ENCODE results near the gene SYCE3.

Gene SYCE3

DNA sequence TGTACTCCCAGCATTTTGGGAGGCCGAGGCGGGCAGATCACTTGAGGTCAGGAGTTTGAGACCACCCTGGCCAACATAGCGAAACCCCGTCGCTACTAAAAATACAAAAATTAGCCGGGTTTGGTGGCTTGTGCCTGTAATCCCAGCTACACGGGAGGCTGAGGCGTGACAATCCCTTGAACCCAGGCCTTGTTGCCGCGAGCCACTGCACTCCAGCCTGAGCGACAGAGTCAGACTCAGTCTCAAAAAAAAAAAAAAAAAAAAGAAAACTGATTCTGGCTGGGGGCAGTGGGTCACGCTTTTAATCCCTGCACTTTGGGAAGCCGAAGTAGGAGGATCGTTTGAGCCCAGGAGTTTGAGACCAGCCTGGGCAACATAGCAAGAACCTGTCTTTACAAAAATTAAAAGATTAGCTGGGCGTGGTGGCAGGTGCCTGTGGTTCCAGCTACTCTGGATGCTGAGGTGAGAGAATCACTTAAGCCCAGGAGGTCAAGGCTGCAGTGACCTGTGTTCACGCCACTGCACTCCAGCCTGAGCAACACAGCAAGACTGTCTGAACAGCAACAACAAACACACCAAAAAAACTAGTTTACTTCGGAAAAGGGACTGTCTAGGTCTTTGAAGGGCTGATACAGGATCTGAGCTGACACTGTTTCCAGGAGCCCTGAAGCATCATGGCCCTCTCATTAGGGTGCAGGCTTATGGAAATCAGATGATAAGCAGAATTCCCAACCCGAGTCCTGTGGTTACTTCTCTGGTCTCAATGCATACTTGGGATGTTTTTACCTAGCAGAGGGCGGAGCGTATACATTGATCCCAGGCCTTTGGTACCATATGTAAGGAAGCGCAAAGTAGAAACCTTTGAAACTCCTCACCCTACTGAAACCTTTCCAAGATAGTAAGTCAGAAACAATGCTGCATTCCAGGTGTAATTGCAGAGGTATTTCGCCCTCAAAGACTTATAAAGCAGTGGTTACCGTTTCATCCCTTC is 21.7 kb upstream of the SYCE3 start:
- H3K27me3 ChIP-seq (ENCODE audit: control insufficient read depth in 2 of 2, insufficient read depth in 2 of 2, low read length in 2 of 2) = no peaks in the 10 kb centered on the region
- no peaks in the 10 kb centered on the region for H3K9me3 ChIP-seq (ENCODE audit: control insufficient read depth in 2 of 2, low read length in 2 of 2)
- no peak overlapping the region for H3K4me3 ChIP-seq (ENCODE audit: low read length in 2 of 2)
- H3K9ac ChIP-seq (ENCODE audit: low read depth in 1 of 2, low read length in 2 of 2) = no peak overlapping the region
- no peak overlapping the region for H3K27ac ChIP-seq (ENCODE audit: low read depth in 2 of 2, low read length in 2 of 2)
- H3K4me1 ChIP-seq (ENCODE audit: control insufficient read depth in 2 of 2, insufficient read depth in 2 of 2, low read length in 2 of 2) = peaks cover 14 to 16% of the 10 kb centered on the region in 2 donors
- H3K36me3 ChIP-seq (ENCODE audit: control insufficient read depth in 2 of 2, insufficient read depth in 2 of 2, low read length in 2 of 2) = peaks cover 2 to 11% of the 10 kb centered on the region in 2 donors

- peaks cover 14 to 22% of the 10 kb centered on the region in 2 donors for H3K4me1 ChIP-seq (ENCODE audit: control insufficient read depth in 2 of 2, insufficient read depth in 2 of 2, low read length in 2 of 2)
- peak overlapping the region; percentile 80 to 86 for H3K9ac ChIP-seq (ENCODE audit: low read depth in 1 of 2, low read length in 2 of 2)
- no peaks in the 10 kb centered on the region for H3K27me3 ChIP-seq (ENCODE audit: control insufficient read depth in 2 of 2, insufficient read depth in 2 of 2, low read length in 2 of 2)
- H3K9me3 ChIP-seq (ENCODE audit: control insufficient read depth in 2 of 2, low read length in 2 of 2) = no peaks in the 10 kb centered on the region
- H3K4me3 ChIP-seq (ENCODE audit: low read length in 2 of 2) = peak overlapping the region; percentile 92
- peak overlapping the region; percentile 60 to 99 for H3K27ac ChIP-seq (ENCODE audit: low read depth in 2 of 2, low read length in 2 of 2)
- H3K36me3 ChIP-seq (ENCODE audit: control insufficient read depth in 2 of 2, insufficient read depth in 2 of 2, low read length in 2 of 2) = peaks cover 6 to 15% of the 10 kb centered on the region in 2 donors
Measured at GRCh38 chr22:50583294-50583861, 20.7 kb upstream of the SYCE3 start.

DNA sequence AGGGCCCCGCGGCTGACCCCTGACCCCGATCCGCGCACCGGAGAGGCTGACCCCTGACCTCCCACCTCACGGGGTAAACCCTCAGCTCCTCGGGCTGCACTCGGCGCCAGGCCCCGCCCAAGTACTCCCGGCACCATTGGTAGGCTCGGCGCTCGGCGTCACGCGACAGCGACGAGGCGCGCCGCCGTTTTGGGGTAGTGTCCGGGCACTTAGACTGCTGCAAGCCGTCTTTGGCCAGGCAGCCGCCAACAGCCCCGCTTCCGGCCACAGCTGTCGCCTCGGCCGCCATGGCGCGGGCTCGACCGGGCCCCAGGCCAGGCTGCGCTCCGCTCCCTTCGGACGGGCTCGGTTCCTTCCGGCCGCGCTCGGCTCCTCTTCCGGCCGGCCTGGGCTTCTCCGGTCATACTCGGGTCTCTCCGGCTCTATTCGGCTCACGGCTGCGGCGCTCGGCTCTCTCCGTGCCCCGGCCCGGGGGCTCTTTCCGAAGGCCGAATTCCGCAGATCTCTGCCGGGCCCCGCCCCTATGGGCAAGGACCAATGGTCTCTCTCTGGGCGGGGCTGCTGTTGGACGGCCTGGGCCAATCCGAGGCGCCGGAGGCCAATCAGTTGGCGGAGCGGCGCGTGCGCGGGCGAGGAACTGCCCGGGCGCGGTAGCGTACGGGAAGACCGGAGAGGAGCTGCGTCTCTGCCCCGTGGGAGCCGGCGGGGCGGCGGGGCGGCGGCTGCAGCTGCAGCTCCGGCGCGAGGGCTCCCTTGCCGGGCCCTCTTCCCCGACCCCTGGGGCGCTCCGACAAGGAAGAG is 20.0 kb upstream of the SYCE3 start, which contains the start of gene CHKB:
Gene CHKB (minus strand): TSS at position 357 of the 801 bp plus-strand sequence. CDS start 68 bp downstream, at position 289.
- no peaks in the 10 kb centered on the region for H3K27me3 ChIP-seq (ENCODE audit: control insufficient read depth in 2 of 2, insufficient read depth in 2 of 2, low read length in 2 of 2)
- H3K9me3 ChIP-seq (ENCODE audit: control insufficient read depth in 2 of 2, low read length in 2 of 2) = no peaks in the 10 kb centered on the region
- H3K4me1 ChIP-seq (ENCODE audit: control insufficient read depth in 2 of 2, insufficient read depth in 2 of 2, low read length in 2 of 2) = peaks cover 14 to 22% of the 10 kb centered on the region in 2 donors
- peak within 1 kb of the TSS; percentile 99 for H3K27ac ChIP-seq (ENCODE audit: low read depth in 2 of 2, low read length in 2 of 2)
- H3K9ac ChIP-seq (ENCODE audit: low read depth in 1 of 2, low read length in 2 of 2) = peak within 1 kb of the TSS; percentile 94
- H3K4me3 ChIP-seq (ENCODE audit: low read length in 2 of 2) = peak within 1 kb of the TSS; percentile 92
- peaks cover 6 to 15% of the 10 kb centered on the region in 2 donors for H3K36me3 ChIP-seq (ENCODE audit: control insufficient read depth in 2 of 2, insufficient read depth in 2 of 2, low read length in 2 of 2)

DNA sequence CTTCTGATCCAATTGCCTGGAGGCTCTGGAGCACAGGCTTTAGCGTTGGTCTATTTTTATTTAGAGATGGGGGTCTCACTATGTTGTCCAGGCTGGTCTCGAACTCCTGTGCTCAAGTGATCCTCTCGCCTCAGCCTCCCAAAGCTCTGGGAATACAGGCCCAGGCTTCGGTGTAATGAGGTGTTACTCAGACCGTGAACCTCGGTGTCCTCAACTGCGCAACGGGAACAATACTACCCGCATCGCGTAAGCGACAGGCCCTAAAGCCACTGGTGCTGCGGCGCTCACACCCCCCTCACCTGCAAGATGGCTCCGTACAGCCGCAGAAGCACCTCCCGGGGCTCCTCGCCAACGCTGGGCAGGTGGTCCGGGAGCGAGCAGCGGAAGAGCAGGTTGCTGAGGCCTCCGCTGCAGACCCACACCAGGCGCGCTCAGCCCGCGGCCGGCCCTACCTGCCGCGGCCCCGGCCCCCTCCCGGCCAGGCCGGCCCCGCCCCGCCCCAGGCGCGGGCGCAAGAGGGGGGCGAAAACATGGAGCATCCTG is 19.3 kb upstream of the SYCE3 start:
- Histone ChIP-seq H3K4me3 (ENCODE audit: low read length in 2 of 2) (peak overlapping the region; percentile 70 to 89), H3K27me3 (ENCODE audit: control insufficient read depth in 2 of 2, insufficient read depth in 2 of 2, low read length in 2 of 2) (no peaks in the 10 kb centered on the region), H3K9ac (ENCODE audit: low read depth in 1 of 2, low read length in 2 of 2) (peak overlapping the region; percentile 94), H3K4me1 (ENCODE audit: control insufficient read depth in 2 of 2, insufficient read depth in 2 of 2, low read length in 2 of 2) (peaks cover 14 to 22% of the 10 kb centered on the region in 2 donors), H3K27ac (ENCODE audit: low read depth in 2 of 2, low read length in 2 of 2) (peak overlapping the region; percentile 99), H3K36me3 (ENCODE audit: control insufficient read depth in 2 of 2, insufficient read depth in 2 of 2, low read length in 2 of 2) (peaks cover 6 to 15% of the 10 kb centered on the region in 2 donors), H3K9me3 (ENCODE audit: control insufficient read depth in 2 of 2, low read length in 2 of 2) (no peaks in the 10 kb centered on the region)

DNA sequence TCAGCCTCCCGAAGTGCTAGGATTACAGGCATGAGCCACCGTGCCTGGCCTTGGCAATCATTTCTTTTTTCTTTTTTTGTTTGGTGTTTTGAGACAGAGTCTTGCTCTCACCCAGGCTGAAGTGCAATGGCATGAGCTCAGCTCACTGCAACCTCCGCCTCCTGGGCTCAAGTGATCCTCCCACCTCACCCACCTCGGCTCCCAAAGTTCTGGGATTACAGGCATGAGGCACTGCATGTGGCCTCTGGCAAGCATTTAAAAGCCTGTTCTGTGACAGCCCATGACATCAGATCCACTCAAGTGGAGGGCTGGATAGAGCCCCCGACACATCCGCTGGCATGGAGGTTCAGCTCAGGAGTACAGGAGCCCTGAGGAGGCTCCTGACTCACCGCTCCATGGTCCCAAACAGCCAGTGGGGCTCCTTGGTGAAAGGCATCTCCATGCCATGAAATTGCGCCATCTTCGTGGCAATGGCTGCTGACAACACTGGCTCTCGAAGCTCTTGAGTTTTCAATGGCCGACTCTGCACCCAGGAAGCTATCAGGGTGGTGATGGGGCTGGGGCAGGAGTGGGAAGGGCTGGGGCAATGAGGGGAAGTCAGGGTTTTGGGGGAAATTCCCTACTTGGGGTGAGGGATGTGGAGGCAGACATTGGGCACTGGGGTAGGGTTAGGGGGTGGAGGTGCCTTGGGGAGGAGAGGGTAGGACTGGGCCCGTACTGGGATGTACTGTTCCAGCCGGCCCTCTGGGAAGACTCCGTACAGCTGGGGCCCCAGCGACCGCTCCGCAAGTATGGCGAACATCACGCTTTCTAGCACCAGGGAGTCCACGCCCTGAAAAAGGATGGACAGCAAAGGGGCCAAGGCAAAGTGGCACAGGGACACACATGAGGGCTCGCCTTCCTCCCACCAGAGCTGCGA is 18.6 kb upstream of the SYCE3 start:
- Histone ChIP-seq H3K4me3 (ENCODE audit: low read length in 2 of 2) (peak overlapping the region; percentile 70 to 89), H3K9ac (ENCODE audit: low read depth in 1 of 2, low read length in 2 of 2) (peak overlapping the region; percentile 94), H3K27ac (ENCODE audit: low read depth in 2 of 2, low read length in 2 of 2) (peak overlapping the region in 1 of 2 donors; percentile 99), H3K9me3 (ENCODE audit: control insufficient read depth in 2 of 2, low read length in 2 of 2) (no peaks in the 10 kb centered on the region), H3K4me1 (ENCODE audit: control insufficient read depth in 2 of 2, insufficient read depth in 2 of 2, low read length in 2 of 2) (peaks cover 14 to 22% of the 10 kb centered on the region in 2 donors), H3K36me3 (ENCODE audit: control insufficient read depth in 2 of 2, insufficient read depth in 2 of 2, low read length in 2 of 2) (peaks cover 6 to 15% of the 10 kb centered on the region in 2 donors), H3K27me3 (ENCODE audit: control insufficient read depth in 2 of 2, insufficient read depth in 2 of 2, low read length in 2 of 2) (no peaks in the 10 kb centered on the region)

- no peak overlapping the region for H3K27ac ChIP-seq (ENCODE audit: low read depth in 2 of 2, low read length in 2 of 2)
- no peak overlapping the region for H3K9ac ChIP-seq (ENCODE audit: low read depth in 1 of 2, low read length in 2 of 2)
Measured at GRCh38 chr22:50579752-50580151, 17.0 kb upstream of the SYCE3 start.

DNA sequence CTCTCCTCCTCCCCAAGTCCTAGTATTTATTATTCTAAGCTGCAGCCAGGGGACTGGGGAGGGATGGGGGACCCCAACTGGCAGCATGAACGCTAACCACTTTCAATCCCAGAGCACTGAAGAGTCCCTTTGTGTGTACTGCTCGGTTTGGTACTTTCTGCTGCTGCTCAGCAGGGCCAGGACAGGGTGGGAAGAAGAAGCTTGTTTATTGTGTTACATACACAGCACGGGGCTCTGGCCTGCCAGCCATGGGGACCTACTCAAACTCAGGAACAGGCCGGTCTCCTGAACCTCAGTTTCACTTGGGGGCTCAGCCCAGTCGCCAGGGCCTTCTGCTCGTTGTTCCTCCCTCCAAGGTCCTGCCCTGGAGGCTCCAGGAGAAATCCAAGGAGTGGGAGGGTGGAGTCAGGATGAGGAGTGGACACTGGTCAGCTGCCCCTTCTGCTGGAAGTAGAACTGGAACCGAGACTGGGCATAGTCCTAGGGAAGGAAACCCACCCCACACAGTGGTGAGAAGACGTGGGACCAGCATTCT is 16.1 kb upstream of the SYCE3 start:
- Histone ChIP-seq H3K4me1 (ENCODE audit: control insufficient read depth in 2 of 2, insufficient read depth in 2 of 2, low read length in 2 of 2) (peaks cover 14 to 22% of the 10 kb centered on the region in 2 donors), H3K36me3 (ENCODE audit: control insufficient read depth in 2 of 2, insufficient read depth in 2 of 2, low read length in 2 of 2) (peaks cover 8 to 15% of the 10 kb centered on the region in 2 donors), H3K9me3 (ENCODE audit: control insufficient read depth in 2 of 2, low read length in 2 of 2) (no peaks in the 10 kb centered on the region), H3K27ac (ENCODE audit: low read depth in 2 of 2, low read length in 2 of 2) (no peak overlapping the region), H3K9ac (ENCODE audit: low read depth in 1 of 2, low read length in 2 of 2) (no peak overlapping the region), H3K27me3 (ENCODE audit: control insufficient read depth in 2 of 2, insufficient read depth in 2 of 2, low read length in 2 of 2) (no peaks in the 10 kb centered on the region), H3K4me3 (ENCODE audit: low read length in 2 of 2) (no peak overlapping the region)

More at GRCh38 chr22:50579752-50580151, 17.0 kb upstream of the SYCE3 start:
- H3K4me1 ChIP-seq (ENCODE audit: control insufficient read depth in 2 of 2, insufficient read depth in 2 of 2, low read length in 2 of 2) = peaks cover 14 to 22% of the 10 kb centered on the region in 2 donors
- peaks cover 6 to 15% of the 10 kb centered on the region in 2 donors for H3K36me3 ChIP-seq (ENCODE audit: control insufficient read depth in 2 of 2, insufficient read depth in 2 of 2, low read length in 2 of 2)
- no peaks in the 10 kb centered on the region for H3K27me3 ChIP-seq (ENCODE audit: control insufficient read depth in 2 of 2, insufficient read depth in 2 of 2, low read length in 2 of 2)
- no peaks in the 10 kb centered on the region for H3K9me3 ChIP-seq (ENCODE audit: control insufficient read depth in 2 of 2, low read length in 2 of 2)
- H3K4me3 ChIP-seq (ENCODE audit: low read length in 2 of 2) = no peak overlapping the region

DNA sequence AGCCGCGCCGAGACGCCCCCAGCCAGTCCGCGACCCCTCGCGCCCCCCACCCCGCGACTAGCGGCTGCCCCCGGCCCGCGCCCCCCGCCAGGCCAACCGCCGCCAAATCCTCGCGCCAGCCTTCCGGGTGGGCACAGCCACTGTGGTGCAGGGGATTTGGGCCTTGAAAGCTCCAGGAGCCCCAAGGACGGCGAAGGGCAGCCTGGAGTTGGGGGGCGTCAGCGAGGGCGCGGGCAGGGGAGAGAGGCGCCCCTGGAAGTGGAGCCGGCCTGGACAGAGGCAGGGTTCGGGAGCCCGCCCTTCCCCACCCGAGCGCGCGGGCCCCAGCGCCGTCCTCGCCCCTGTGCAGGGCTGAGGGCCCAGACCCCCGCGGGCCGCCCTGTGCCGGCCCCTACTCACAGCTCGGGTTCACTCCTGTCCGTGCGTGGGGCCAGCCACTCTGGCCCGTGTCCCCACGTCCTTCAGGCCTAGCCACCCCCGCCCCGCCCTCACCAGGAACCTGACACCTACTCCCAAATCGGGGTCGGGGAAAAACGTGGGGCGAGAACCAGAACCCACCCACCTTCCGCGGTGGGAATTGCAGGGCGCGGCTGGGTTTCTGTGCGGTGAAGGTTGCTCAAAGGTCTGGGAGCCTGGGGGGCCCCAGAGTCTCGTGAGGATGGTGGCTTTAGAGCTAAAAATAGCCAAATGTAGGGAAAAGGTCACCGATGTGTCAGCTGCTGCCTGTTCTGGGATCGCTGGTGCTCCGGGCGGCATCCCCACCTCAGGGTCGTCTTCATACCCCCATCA is 15.5 kb upstream of the SYCE3 start, which contains the start of gene CPT1B:
Gene CPT1B (minus strand): TSS at position 441 of the 789 bp plus-strand sequence. CDS start 512 bp downstream, outside the sequence.
- peaks cover 8 to 15% of the 10 kb centered on the region in 2 donors for H3K36me3 ChIP-seq (ENCODE audit: control insufficient read depth in 2 of 2, insufficient read depth in 2 of 2, low read length in 2 of 2)
- H3K27ac ChIP-seq (ENCODE audit: low read depth in 2 of 2, low read length in 2 of 2) = no peak within 1 kb of the TSS
- no peak within 1 kb of the TSS for H3K9ac ChIP-seq (ENCODE audit: low read depth in 1 of 2, low read length in 2 of 2)
- no peaks in the 10 kb centered on the region for H3K27me3 ChIP-seq (ENCODE audit: control insufficient read depth in 2 of 2, insufficient read depth in 2 of 2, low read length in 2 of 2)
- H3K4me3 ChIP-seq (ENCODE audit: low read length in 2 of 2) = no peak within 1 kb of the TSS
- peaks cover 7 to 17% of the 10 kb centered on the region in 2 donors for H3K4me1 ChIP-seq (ENCODE audit: control insufficient read depth in 2 of 2, insufficient read depth in 2 of 2, low read length in 2 of 2)
- H3K9me3 ChIP-seq (ENCODE audit: control insufficient read depth in 2 of 2, low read length in 2 of 2) = no peaks in the 10 kb centered on the region

All from mucosa of rectum (tissue), 2 donors.